ENCODE measurements around the gene NTF4. TPM values are rescaled to one million over a fixed set of nuclear protein-coding genes. Genes with fewer than 3 reads are reported as not detected.

The NTF4 gene
- total and polyA plus RNA-seq, 2 of the 4 experiments (the other 2 are of a cell fraction), result 0.09 to 0.18 TPM

DNA sequence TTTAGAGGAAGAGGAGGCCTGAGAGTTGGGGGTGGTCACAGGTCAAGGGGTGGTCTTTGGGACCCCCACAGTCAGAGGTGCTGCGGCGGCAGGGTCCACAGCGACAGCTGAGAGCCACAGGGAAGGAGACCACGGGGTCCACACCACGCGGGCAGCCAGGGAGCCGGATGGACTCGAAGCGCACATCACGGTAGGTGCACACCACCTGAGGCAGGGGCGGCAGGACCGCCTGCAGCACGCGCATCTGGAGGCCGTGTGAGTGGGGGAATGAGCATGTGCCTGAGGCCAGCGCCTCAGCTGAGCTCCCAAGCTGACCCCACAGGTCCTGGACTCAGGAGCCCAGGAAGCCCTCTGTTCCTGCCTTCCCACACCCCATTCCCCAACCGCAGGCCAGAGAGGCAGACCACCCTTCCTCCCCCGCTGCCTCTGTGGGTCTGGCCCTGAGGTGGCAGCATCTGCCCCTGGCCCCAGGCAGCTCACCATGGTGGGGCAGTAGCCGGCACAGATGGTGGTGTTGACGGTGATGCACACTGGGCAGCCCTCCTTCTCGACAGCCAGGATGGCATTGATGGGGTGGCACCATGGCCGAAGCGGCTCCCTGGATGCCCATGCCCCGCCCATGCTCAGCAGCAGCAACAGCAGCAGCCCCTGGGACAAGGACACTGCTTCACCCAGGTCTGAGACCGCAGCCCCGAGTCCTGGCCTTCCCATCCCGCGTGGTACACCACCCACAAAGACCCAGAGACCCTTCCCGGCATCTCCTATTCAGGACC is 48.4 kb downstream of the NTF4 start:
- no peak overlapping the region for H2BK15ac ChIP-seq (ENCODE audit: low read depth, low read length)
- H3K4me1 ChIP-seq (ENCODE audit: control insufficient read depth, insufficient read depth, low read length), result peaks cover 5% of the 10 kb centered on the region; the same call in 1 of the 2 replicates
- H4K5ac ChIP-seq (ENCODE audit: low read depth, low read length), result no peak overlapping the region
- BruUV-seq (replicated peaks), result no TSS peak
- ChIA-PET POLR2A (ENCODE audit: unreplicated experiment) (no interaction called here), CTCF (no interaction called here)
- H3K56ac ChIP-seq (ENCODE audit: extremely low read depth, insufficient read depth, low read length), result no peak overlapping the region
- H3K9ac ChIP-seq (ENCODE audit: low read depth, low read length), result no peak overlapping the region
- no peak overlapping the region for H2AK5ac ChIP-seq (ENCODE audit: low read depth, low read length)
- no peak overlapping the region for H4K91ac ChIP-seq (ENCODE audit: insufficient read depth, low read depth, low read length)
- H3K79me1 ChIP-seq (ENCODE audit: low read depth in 1 of 2, low read length in 2 of 2), result peaks cover 0 to 3% of the 10 kb centered on the region in 2 experiments; a peak in 1 of 4 replicates
- no peaks in the 10 kb centered on the region for H3K9me3 ChIP-seq (ENCODE audit: control insufficient read depth, insufficient read depth, low read length)
- no peak overlapping the region for H3K23ac ChIP-seq (ENCODE audit: low read depth, low read length)
- H3K9me1 ChIP-seq (ENCODE audit: insufficient read depth, low read length), result 0 out of 2 replicates have a peak, but pooled peaks cover 3% of the 10 kb centered on the region
- 97% methylated on average over 12 of the region's 29 CpGs; no CpG with 5 or more reads in 1 of the 2 experiments for WGBS, 2 experiments (ENCODE audit: extremely low coverage in 2 of 2, insufficient read length in 1 of 2)
- H3K27me3 ChIP-seq (ENCODE audit: control insufficient read depth, insufficient read depth, low read length), result peaks cover 2% of the 10 kb centered on the region; the same call in 1 of the 2 replicates
- no peak overlapping the region for H2AK9ac ChIP-seq (replicated peaks; ENCODE audit: low read depth, low read length, poor library complexity)
- no peak overlapping the region for H2BK120ac ChIP-seq (ENCODE audit: low read depth, low read length)
- H2AFZ ChIP-seq (replicated peaks; ENCODE audit: low read length, poor library complexity), result no peak overlapping the region
- dilution Hi-C loops (cut with HindIII; ENCODE audit: low sequenced_read_pairs, unreplicated experiment), result no loop called here
- H3K4ac ChIP-seq (ENCODE audit: low read depth, low read length), result no peak overlapping the region
- no peaks in the 10 kb centered on the region; the same call in 1 of the 2 replicates for H4K20me1 ChIP-seq (ENCODE audit: insufficient read depth, low read length)
- H3K27ac ChIP-seq (ENCODE audit: insufficient read depth, low read length), result no peak overlapping the region
- no peak for TF ChIP-seq MAFK (IDR thresholded peaks at IDR 0.05; ENCODE audit: low read depth, low read length)
- no peak for TF ChIP-seq CEBPB (IDR thresholded peaks at IDR 0.05; ENCODE audit: low read depth, low read length)
- TF ChIP-seq, protein P1, sequence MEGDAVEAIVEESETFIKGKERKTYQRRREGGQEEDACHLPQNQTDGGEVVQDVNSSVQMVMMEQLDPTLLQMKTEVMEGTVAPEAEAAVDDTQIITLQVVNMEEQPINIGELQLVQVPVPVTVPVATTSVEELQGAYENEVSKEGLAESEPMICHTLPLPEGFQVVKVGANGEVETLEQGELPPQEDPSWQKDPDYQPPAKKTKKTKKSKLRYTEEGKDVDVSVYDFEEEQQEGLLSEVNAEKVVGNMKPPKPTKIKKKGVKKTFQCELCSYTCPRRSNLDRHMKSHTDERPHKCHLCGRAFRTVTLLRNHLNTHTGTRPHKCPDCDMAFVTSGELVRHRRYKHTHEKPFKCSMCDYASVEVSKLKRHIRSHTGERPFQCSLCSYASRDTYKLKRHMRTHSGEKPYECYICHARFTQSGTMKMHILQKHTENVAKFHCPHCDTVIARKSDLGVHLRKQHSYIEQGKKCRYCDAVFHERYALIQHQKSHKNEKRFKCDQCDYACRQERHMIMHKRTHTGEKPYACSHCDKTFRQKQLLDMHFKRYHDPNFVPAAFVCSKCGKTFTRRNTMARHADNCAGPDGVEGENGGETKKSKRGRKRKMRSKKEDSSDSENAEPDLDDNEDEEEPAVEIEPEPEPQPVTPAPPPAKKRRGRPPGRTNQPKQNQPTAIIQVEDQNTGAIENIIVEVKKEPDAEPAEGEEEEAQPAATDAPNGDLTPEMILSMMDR (conservative IDR thresholded peaks at IDR 0.05; ENCODE audit: low read depth, low read length), result no peak
- TF ChIP-seq NFE2L2 (IDR thresholded peaks at IDR 0.05; ENCODE audit: low read depth, low read length), result no peak
- TF ChIP-seq SMC3 (IDR thresholded peaks at IDR 0.05; ENCODE audit: low read depth, low read length), result no peak
- TF ChIP-seq, protein P2, sequence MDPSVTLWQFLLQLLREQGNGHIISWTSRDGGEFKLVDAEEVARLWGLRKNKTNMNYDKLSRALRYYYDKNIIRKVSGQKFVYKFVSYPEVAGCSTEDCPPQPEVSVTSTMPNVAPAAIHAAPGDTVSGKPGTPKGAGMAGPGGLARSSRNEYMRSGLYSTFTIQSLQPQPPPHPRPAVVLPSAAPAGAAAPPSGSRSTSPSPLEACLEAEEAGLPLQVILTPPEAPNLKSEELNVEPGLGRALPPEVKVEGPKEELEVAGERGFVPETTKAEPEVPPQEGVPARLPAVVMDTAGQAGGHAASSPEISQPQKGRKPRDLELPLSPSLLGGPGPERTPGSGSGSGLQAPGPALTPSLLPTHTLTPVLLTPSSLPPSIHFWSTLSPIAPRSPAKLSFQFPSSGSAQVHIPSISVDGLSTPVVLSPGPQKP (IDR thresholded peaks at IDR 0.05; ENCODE audit: borderline replicate concordance, low read depth, low read length), result no peak
- TF ChIP-seq RFX5 (IDR thresholded peaks at IDR 0.05; ENCODE audit: low read depth, low read length), result no peak
- no peak for TF ChIP-seq BHLHE40 (IDR thresholded peaks at IDR 0.05; ENCODE audit: low read depth, low read length)
- no peak for TF ChIP-seq FOS (IDR thresholded peaks at IDR 0.05; ENCODE audit: low read depth, low read length)
- TF ChIP-seq CHD1 (IDR thresholded peaks at IDR 0.05; ENCODE audit: low read depth, low read length), result no peak
- TF ChIP-seq, protein P3, sequence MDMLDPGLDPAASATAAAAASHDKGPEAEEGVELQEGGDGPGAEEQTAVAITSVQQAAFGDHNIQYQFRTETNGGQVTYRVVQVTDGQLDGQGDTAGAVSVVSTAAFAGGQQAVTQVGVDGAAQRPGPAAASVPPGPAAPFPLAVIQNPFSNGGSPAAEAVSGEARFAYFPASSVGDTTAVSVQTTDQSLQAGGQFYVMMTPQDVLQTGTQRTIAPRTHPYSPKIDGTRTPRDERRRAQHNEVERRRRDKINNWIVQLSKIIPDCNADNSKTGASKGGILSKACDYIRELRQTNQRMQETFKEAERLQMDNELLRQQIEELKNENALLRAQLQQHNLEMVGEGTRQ (IDR thresholded peaks at IDR 0.05; ENCODE audit: low read depth, low read length), result no peak
- no peak for TF ChIP-seq POLR2A (IDR thresholded peaks at IDR 0.05; ENCODE audit: low read depth, low read length)
- H2BK20ac ChIP-seq (ENCODE audit: low read depth, low read length), result no peak overlapping the region
- no peak overlapping the region for H2BK5ac ChIP-seq (ENCODE audit: low read depth, low read length, poor library complexity, severe bottlenecking)
- no peak overlapping the region for H3K18ac ChIP-seq (ENCODE audit: low read depth, low read length)
- peaks cover 38% of the 10 kb centered on the region for H3K36me3 ChIP-seq (ENCODE audit: control insufficient read depth, insufficient read depth, low read length)
- DNase-seq (no peak), ATAC-seq (ENCODE audit: low read depth) (no peak)
- H3K14ac ChIP-seq (replicated peaks; ENCODE audit: low read depth, low read length), result no peak overlapping the region
- H3K4me2 ChIP-seq (ENCODE audit: low read depth, low read length), result no peak overlapping the region
- no peak overlapping the region for H4K8ac ChIP-seq (ENCODE audit: low read depth in 2 of 2, low read length in 2 of 2)
- in situ Hi-C loops (cut with MboI; ENCODE audit: low sequenced_read_pairs), result no loop called here
- H3K4me3 ChIP-seq (ENCODE audit: insufficient read depth, low read depth, low read length), result no peak overlapping the region
- intact Hi-C loops (cut with micrococcal nuclease), result no loop called here
